Breast epithelium (tissue), 3 donors: Measurements from ENCODE around the gene ZNF184.

Source experiments
- CTCF ChIP-seq, 3 donors: fragments of 450-650 bp; IDR thresholded peaks; one replicate each; pipeline ENCODE4 v1.5.1; 2016 to 2017; ENCODE audit warnings: antibody characterized with exemption in 3 of 3, mild to moderate bottlenecking in 3 of 3, moderate library complexity in 3 of 3
- POLR2A ChIP-seq: fragments of 450-650 bp; IDR thresholded peaks from one replicate; pipeline ENCODE4 v1.6.1; 2016; ENCODE audit warnings: antibody characterized with exemption, mild to moderate bottlenecking, moderate library complexity

GRCh38 chr6:27414300-27414699, 58.6 kb downstream of the ZNF184 start:
- TF ChIP-seq CTCF (IDR thresholded peaks at IDR 0.05), result no peak
- no peak for TF ChIP-seq POLR2A
